Endodermal cell (in vitro differentiated cells): ENCODE data around the gene VSNL1. TPM values are rescaled to one million over a fixed set of nuclear protein-coding genes. Genes with fewer than 3 reads are reported as not detected.
A peak's percentile ranks its signal among the peaks of the same experiment; 100 is the strongest.

Source experiments
- DNase-seq: peaks from one replicate; pipeline ENCODE4 v3.0.0-alpha.2; 2017
- H3K27ac ChIP-seq: 2 replicates; pipeline ENCODE4 v1.5.1; 2013; ENCODE audit warnings: mild to moderate bottlenecking, low read depth, low read length, moderate library complexity
- H3K27me3 ChIP-seq: 2 replicates; pipeline ENCODE4 v1.6.1; 2013; ENCODE audit warnings: mild to moderate bottlenecking, low read length, moderate library complexity; ENCODE audit not compliant: insufficient read depth, control insufficient read depth, poor library complexity, severe bottlenecking
- H3K36me3 ChIP-seq: 2 replicates; pipeline ENCODE4 v1.7.0; 2013; ENCODE audit warnings: mild to moderate bottlenecking, low read length, moderate library complexity; ENCODE audit not compliant: control insufficient read depth, insufficient read depth
- H3K4me1 ChIP-seq: one replicate; pipeline ENCODE4 v1.7.0; 2013; ENCODE audit warnings: low read length; ENCODE audit not compliant: control insufficient read depth, insufficient read depth
- H3K4me3 ChIP-seq: 2 replicates; pipeline ENCODE4 v1.5.1; 2013; ENCODE audit warnings: mild to moderate bottlenecking, low read length, moderate library complexity
- H3K9ac ChIP-seq: 2 replicates; pipeline ENCODE4 v1.6.1; 2013; ENCODE audit warnings: mild to moderate bottlenecking, low read length, moderate library complexity; ENCODE audit not compliant: poor library complexity, severe bottlenecking; ENCODE audit errors: extremely low read depth
- H3K9me3 ChIP-seq: 2 replicates; pipeline ENCODE4 v1.6.1; 2013; ENCODE audit warnings: mild to moderate bottlenecking, low read length, moderate library complexity; ENCODE audit not compliant: control insufficient read depth
- H3K27ac Mint-ChIP-seq: 2 replicates; pipeline ENCODE4 v1.8.0; 2020; ENCODE audit warnings: mixed read lengths
- H3K27me3 Mint-ChIP-seq: 2 replicates; pipeline ENCODE4 v1.8.0; 2021; ENCODE audit warnings: mild to moderate bottlenecking, mixed read lengths; ENCODE audit not compliant: insufficient read depth
- H3K36me3 Mint-ChIP-seq: 2 replicates; pipeline ENCODE4 v1.8.0; 2020; ENCODE audit warnings: low read depth, mixed read lengths
- H3K4me1 Mint-ChIP-seq: 2 replicates; pipeline ENCODE4 v1.8.0; 2020; ENCODE audit warnings: mixed read lengths
- H3K4me3 Mint-ChIP-seq: 2 replicates; pipeline ENCODE4 v1.8.0; 2020; ENCODE audit warnings: mild to moderate bottlenecking, moderate library complexity, mixed read lengths
- H3K9me3 Mint-ChIP-seq: 2 replicates; pipeline ENCODE4 v1.8.0; 2020; ENCODE audit warnings: mild to moderate bottlenecking, mixed read lengths
- WGBS, 2 experiments: methylation state at CpG; one replicate each; pipeline versions ENCODE4 v1.1.5 to v1.1.7; 2013; ENCODE audit warnings: missing lambda C conversion rate in 2 of 2, mixed read lengths in 1 of 2; ENCODE audit not compliant: insufficient coverage in 1 of 2, insufficient read length in 1 of 2; 5-methylcytosine and 5-hydroxymethylcytosine counted together
- total RNA-seq, 2 donors: library from RNA; stranded (reverse); fragmentation: NEBNext Ultra II Directional in 1 of 2; extraction: Animal tissue kit (Norgen Biotek cat#: 25700) in 1 of 2; gene quantifications; 2 replicates in 1 of 2; 3 replicates in 1 of 2; pipeline ENCODE4 v1.2.1, GENCODE V29; 2021
- TF ChIP-seq, protein P1 (sequence below): fragments of 200-600 bp; sonication (generic); conservative IDR thresholded peaks from 2 replicates; pipeline ENCODE4 v1.5.0; 2021; ENCODE audit warnings: antibody characterized with exemption, mild to moderate bottlenecking

The VSNL1 gene
- total RNA-seq, 2 donors from 2014 or later: 1.4 to 3.3 TPM

DNA sequence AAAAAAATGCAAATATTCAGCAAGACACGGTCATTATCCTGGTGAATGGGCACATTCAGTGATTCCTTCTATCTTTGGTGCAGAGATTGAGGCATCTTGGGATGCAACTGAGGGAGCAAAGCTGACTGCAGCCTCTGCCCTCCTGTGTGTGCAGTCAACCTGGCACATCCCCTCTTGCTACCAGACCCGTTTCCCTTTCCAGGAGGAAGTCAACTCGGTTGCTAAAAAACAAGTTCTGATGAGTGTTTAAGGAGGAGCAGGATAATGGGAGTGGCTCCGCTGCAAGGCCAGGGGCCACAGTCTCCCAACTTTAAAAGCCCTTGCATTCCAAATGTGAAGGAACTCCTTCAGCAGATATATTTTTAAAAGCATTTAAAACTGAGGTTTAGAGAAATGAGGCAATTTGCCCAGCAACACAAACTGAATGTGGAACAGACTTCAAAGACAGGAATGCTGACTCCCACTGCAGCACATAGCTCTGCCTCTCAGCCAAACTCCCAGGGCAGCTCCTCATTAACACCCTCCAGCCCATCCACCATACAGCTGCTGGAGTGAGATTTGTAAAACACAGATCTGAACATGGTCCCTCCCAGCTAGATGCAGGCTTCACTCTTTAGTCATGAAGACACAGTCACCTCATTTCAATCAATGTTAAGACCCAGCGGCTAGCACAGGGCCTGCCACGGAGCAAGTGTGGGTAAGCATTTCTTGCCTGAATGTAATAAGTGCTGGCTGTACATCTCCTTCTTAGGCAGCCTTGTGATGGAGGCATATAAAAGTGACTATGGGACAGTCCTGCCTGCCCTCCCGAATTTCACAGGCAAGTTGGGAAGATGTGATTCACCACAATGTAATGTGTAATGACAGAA lies 54.3 kb downstream of the VSNL1 start:
- DNase-seq: no peak
- Mint-ChIP-seq H3K27ac (peak overlapping the region; percentile 40), H3K36me3 (no peaks in the 10 kb centered on the region), H3K27me3 (no peaks in the 10 kb centered on the region), H3K9me3 (no peaks in the 10 kb centered on the region), H3K4me3 (no peak overlapping the region), H3K4me1 (peaks cover 32% of the 10 kb centered on the region)
- no peaks in the 10 kb centered on the region for H3K9me3 ChIP-seq
- no peak overlapping the region for H3K9ac ChIP-seq
- TF ChIP-seq, protein P1, sequence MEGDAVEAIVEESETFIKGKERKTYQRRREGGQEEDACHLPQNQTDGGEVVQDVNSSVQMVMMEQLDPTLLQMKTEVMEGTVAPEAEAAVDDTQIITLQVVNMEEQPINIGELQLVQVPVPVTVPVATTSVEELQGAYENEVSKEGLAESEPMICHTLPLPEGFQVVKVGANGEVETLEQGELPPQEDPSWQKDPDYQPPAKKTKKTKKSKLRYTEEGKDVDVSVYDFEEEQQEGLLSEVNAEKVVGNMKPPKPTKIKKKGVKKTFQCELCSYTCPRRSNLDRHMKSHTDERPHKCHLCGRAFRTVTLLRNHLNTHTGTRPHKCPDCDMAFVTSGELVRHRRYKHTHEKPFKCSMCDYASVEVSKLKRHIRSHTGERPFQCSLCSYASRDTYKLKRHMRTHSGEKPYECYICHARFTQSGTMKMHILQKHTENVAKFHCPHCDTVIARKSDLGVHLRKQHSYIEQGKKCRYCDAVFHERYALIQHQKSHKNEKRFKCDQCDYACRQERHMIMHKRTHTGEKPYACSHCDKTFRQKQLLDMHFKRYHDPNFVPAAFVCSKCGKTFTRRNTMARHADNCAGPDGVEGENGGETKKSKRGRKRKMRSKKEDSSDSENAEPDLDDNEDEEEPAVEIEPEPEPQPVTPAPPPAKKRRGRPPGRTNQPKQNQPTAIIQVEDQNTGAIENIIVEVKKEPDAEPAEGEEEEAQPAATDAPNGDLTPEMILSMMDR: no peak
- H3K4me1 ChIP-seq: peaks cover 9% of the 10 kb centered on the region
- H3K4me3 ChIP-seq: no peak overlapping the region
- H3K36me3 ChIP-seq: no peaks in the 10 kb centered on the region
- no peaks in the 10 kb centered on the region for H3K27me3 ChIP-seq
- H3K27ac ChIP-seq: no peak overlapping the region
- WGBS, 2 experiments: 65 to 74% methylated on average over 5 to 7 of the region's 7 CpGs

DNA sequence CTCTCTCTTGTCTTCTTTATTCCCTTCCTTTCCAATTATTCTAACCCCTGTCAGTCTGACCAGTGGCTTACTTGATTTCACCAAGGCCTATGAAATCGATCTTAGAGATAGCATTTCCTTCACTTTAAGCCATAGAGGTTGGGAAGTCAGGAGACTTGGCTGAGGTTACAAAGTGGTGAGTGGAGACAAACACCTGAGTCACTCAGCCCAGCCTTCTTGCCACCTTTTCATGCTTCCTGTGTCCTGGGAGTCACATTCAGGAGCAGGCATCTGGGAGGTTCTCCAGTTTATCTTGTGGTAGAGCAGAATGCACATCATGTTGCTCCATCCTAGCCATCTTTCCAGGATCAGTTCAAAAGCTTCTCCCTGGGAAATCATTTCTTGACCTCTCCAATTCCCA lies 59.1 kb downstream of the VSNL1 start:
- Mint-ChIP-seq H3K36me3 (no peaks in the 10 kb centered on the region), H3K27ac (no peak overlapping the region), H3K27me3 (no peaks in the 10 kb centered on the region), H3K4me1 (peaks cover 8% of the 10 kb centered on the region), H3K9me3 (no peaks in the 10 kb centered on the region), H3K4me3 (no peak overlapping the region)
- Histone ChIP-seq H3K4me3 (no peak overlapping the region), H3K9ac (no peak overlapping the region), H3K36me3 (no peaks in the 10 kb centered on the region), H3K27me3 (no peaks in the 10 kb centered on the region), H3K4me1 (no peaks in the 10 kb centered on the region), H3K27ac (no peak overlapping the region), H3K9me3 (no peaks in the 10 kb centered on the region)
- TF ChIP-seq, protein P1: no peak
- WGBS, 2 experiments: 80 to 95% methylated on average over 1 of the region's 1 CpG
- peak; percentile 28 for DNase-seq

DNA sequence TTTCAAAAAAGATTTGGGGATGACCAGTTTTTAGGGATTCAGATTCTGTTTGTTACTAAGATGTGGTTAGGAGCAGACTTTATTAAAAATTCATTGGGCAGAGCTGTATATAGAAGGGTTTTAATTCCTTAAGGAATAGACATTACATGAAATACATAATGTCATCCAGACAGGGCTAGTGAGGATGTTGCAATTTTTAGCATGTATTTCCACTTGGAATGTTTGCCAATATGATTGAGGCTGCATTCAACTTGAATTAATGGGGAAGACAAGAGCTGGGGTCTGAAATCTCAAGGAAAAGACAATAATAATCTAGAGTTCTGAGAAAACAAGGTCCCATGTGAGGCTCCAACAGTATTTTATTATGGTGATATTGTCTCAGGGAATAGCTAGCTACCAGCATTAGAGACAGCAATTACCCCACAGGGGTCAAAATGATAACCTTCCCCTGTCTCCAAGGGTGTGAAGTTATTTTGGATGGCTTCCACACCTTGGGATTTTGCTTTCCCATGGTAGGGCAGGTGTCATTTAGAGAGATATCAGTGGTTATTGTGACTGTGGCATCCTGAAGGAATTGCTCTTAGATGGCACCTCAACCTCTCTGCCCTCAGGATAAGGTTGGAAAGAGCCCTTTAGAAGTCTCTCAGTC lies 60.2 kb downstream of the VSNL1 start:
- Mint-ChIP-seq H3K4me1 (peaks cover 5% of the 10 kb centered on the region), H3K4me3 (no peak overlapping the region)

More for the DNA sequence above, 60.2 kb downstream of the VSNL1 start:
- Histone ChIP-seq H3K27me3 (no peaks in the 10 kb centered on the region), H3K27ac (no peak overlapping the region), H3K4me1 (no peaks in the 10 kb centered on the region), H3K9ac (no peak overlapping the region), H3K9me3 (no peaks in the 10 kb centered on the region), H3K4me3 (no peak overlapping the region), H3K36me3 (no peaks in the 10 kb centered on the region)
- peak; percentile 28 for DNase-seq
- H3K36me3 Mint-ChIP-seq: no peaks in the 10 kb centered on the region
- no peaks in the 10 kb centered on the region for H3K27me3 Mint-ChIP-seq
- TF ChIP-seq, protein P1: no peak
- no peaks in the 10 kb centered on the region for H3K9me3 Mint-ChIP-seq
- no peak overlapping the region for H3K27ac Mint-ChIP-seq
